Measurements from ENCODE around the gene EFNA5.

Gene EFNA5

DNA sequence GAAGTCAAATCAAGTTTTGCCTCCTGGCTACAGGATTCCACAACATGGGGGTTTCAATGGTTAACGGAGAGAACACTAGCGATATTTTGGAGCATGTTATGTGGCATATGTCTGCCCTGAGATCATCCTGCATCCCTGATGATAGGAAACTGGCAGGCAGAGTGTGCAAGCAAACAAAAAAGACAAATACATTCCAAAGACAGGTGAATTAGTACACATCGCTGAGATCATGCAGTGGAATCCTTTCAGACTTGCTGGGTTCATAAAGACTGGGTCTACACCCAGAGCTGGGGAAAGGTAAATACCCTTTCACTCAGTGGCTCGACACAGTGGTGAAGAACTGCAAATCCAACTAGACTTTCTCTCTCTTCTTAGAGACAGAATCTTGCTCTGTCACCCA lies 286.5 kb downstream of the EFNA5 start:
- no peak for DNase-seq

DNA sequence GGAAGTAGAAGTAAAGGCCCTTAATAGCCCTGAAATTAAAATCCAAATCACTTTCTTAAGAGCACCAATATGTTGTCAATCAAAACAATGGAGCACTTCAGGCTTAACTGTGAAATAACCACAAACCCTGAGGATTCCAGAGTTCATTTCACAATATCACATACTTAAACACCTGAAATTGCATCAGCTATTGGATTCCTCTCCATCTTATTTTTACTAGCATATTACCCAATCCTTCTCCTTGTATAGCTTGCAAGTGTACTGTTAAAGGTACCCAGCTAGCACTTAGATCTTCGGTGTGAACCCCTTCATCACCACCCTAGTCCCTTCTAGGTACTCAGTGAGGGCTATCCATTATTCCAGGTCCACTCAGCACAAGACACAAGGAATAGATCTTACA lies 287.3 kb downstream of the EFNA5 start:
- DNase-seq = no peak

DNA sequence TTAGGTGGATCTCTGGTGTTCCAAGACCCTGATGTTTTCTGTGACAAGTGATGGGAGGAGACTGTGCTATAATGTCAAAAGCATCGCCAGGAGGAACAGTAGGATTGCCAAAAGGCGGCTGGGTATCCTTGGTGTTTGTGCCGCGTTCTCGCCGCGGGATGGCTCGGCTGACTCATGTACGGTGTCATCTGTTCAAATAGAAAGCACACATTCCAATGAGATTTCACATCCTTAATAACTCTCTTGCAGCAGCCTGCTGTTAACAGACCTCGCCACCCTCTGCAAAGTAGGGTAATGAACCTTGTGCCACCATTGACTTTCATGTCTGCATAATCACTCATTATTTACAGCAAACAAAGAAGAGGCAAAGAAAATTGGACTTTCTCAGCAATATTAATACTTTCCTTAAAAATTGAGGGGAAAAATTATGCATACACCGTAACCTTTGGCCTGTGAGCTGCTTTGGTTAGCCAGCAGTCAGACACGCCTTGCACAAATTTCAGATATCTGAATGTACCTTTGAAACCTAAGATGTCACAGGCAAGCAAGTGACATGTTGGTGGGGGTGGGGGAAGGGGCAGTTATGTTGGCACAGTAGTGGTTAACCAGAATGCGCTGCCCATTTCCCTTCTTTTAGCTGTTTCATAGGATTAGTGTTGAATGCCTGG lies 289.4 kb downstream of the EFNA5 start:
- DNase-seq = no peak

DNA sequence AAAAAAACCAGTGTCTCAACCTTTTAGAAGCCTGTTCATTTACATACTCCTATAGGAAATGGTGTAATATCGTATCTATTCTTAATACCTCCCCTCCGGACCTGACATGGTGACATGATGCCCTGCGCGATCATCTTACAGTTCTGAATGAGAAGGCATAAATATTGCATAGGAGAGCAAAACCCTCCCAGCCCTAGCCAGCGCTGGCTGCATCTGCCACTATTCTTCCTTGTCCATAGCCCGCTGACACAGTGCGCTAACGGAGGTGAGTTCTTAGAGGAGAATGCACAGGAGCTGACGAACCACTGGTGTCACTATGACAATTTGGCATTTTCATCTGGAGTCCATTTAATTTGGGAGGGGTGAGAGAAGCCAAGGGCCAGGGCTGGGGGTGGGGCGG lies 290.1 kb downstream of the EFNA5 start:
- no peak for DNase-seq

DNA sequence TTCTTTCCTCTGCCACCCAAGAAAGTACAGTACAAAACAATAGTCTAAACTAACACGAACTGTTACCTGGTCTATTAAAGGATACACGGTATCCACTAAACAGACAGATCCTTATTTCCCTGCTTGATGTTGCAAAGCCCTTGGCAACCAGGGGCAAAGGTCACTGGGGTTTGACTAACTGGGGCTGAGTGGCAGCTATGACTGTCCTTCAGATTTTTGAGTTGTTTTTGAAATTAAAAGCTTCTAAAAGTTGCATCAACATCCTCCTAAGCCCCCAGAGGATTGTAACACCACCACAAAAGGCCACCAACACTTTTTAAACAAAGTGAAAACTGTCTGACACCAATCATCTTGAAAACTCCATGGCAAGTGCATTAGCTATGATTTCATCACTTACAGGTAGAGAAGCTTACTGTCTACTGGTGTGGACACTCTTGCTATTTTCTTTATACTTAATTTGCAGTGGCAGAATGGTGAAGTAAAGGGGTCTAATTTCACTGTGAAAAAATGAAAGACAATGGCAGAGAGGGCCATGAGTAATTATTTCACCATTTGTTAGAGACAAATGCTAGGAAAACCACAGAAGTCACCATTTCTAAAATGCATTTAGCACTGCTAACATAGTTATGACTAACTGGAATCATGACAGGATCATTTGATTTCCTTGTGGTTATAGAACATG lies 292.4 kb downstream of the EFNA5 start:
- DNase-seq = no peak

DNA sequence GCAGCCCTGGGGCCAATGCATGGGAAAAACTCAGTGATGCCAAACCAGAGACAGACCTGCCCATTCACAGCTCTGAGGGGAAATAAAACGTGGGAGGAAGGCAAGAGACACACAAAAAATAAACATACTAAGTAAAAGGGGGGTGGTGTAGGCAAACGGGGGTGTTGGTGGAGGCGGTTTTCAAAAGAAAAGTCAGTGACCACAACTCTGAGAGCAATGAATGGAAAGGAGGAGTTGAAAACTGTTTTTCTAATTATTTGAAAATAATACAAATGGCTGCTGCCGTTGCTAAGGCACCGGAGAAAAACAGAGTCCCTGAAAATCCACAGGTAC lies 293.5 kb downstream of the EFNA5 start:
- no peak for DNase-seq

DNA sequence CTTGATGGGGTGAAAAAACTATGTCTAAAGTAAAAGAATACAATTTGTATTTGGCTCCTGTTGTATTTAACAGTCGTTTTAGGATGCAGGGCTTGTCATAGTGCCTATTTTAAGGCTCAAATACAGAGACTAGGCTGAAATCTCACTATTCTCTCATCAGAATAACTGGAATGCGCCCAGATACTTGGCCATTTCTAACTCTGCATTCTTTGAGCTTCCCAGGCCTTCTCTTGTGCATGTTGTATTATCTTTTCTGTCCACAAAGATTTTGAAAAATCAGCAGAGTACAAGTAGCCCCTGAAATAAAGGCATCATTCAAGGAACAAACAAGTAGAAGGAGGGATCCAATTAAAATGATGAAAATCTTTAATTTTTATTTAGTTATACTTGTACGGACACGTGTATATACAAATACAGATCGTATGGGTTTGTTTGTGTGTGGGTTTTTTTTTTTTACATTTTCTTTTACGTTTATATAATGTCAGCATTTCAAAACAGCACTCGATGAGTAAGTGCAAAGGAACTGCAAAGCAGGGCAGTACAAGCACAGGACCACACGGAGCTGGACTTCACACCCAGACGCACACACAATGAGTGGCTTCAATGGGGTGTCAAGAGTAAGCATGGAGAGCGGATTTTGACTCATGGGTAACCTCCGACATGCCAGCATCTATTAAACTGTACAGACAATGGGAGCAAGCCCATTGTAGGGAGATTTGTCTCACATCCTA lies 294.0 kb downstream of the EFNA5 start:
- DNase-seq = no peak

DNA sequence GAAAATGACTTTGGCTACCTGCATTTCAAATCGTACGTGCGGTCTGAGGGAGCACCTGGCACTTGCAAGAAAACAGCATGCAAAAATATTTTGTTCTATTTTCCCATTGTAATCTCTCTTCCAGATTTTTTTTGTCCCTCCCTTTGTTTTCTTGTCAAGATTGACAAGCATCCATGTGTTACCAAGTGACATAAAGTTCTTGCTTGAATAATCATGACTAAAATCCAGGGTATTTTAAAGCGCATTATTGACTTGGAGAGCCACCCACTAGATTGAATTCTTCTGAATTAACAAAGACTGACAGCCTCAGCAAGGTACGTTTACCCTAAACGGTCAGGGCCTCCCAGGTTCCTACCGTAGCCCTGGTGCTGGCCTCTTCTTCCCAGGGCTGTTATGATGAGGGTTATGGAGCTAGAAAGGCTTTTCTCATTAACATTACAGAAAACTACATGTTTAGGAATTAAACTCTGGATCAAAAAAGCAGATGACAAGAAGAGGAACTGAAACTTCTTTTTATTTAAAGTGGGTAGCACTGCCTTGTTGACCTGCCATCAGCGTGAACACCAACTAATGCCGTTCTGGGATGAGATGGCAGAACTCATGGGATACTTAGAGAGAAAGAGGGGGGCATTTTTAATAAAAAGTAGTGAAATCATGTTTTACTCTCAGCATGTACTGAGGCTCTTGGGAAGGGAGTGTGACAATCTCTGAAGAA lies 297.0 kb downstream of the EFNA5 start:
- no peak for DNase-seq

DNA sequence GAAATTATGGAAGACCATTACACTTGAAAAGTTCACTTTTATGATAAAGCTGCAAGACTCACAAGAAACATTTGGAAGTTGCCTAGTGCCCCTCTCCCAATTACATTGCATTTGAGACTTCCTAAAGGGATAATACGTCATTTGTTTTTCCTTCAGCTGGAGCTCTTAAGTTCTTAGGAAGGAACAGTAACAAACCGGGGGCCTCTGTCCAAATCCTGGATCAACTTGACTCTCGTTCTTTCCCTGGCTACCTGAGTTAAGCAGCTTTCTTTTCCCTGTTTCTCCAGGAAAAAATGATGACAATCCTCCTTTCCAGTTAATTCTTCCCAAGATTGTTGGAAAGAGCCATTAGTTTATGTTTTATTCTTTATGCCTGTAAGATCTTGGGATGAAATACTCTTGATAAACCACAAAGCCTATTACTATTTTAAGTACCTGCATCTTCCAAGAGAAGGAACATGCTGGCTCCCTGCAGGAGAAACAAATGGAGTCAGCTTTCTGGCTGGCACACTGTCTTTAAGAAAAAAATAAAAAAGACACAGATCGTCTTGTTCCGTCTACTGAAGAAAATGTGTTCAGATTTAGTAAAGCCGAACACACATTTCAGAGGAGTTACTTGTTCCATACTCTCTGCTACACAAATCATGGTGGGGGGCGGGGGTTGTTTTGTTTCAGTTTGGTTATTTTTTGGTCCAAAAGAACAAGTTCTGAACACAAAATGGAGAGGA lies 297.9 kb downstream of the EFNA5 start:
- no peak for DNase-seq

DNA sequence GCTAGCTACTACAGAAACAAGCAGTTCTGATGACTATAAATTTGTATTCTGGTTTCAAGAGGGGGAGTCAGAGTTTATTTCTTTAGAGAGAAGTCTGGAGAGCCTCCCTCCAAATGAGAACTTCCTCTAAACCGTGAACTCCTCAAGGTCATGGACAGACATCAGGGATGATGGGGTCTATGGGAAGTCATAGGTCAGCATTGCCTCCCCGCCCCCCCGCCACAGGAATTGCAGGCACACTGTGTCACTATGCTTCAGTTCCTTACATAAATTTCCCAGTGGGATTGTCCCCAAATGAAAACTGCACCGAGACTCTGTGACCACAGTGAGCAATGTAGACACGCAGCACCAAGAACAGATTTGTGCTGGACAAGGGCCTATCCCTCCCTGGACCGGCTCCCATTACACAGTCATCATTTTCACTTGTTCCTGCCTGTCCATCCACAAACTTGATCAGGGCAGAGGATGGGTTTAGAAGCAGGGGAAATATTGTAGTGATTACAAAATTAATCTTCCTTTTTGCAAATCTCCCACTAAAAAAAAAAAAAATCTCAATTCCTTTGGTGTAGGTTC lies 300.3 kb downstream of the EFNA5 start:
- DNase-seq = no peak

DNA sequence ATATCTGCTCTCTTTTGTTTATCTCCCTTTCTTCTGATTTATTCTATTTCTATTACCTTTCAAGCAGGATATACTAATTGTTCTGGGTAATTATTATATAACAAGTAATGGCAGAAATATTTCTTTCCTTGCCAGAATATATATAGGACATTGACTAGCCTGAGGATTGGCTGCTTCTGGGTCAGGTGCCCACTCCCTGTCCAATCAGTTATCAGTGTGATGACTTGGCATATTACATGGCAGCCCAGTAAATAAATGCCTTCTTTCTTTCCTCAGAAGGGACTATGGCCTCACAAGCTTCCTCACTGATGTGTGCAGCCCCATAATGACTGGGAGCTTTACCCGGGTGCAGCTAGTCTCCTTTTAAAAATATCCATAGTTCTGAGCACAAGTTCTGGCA lies 301.1 kb downstream of the EFNA5 start:
- no peak for DNase-seq

DNA sequence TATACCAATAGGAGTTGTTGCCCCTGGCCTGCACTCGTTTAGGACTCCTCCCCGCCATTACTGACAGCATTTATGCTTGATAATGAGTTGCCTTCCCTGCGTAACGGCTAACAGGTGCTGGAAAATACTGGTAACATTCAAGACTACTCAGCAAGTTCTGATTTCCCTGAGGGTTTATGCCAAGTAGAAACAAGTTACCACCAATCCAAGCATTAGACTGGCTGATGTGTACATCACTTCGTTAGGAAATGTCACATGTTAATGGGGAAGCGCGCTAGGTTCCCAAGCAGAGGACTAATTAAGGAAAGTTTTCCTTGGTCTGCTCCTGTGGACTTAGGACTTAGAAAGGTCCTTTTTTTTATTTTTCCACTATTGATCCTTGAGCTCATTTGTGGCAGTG lies 302.1 kb downstream of the EFNA5 start:
- no peak for DNase-seq

DNA sequence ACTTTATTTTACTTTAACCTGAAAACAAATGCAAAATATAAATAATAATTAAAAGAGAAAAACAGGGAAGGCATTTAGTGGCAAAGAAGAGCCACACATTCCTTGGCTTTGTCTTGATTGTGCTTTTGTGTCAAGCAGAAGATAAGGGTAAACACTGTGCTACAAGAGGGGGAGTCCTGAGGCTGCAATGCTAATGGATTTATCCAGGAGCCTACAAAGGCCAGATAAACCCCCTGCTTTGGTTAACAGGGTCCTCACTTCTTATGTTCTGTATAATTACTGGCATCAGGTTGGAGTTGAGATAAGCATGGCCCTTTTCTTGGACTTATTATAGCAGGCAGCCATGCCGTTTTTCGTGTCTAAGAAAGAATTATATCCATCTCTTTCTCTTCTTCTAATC lies 302.8 kb downstream of the EFNA5 start:
- no peak for DNase-seq

DNA sequence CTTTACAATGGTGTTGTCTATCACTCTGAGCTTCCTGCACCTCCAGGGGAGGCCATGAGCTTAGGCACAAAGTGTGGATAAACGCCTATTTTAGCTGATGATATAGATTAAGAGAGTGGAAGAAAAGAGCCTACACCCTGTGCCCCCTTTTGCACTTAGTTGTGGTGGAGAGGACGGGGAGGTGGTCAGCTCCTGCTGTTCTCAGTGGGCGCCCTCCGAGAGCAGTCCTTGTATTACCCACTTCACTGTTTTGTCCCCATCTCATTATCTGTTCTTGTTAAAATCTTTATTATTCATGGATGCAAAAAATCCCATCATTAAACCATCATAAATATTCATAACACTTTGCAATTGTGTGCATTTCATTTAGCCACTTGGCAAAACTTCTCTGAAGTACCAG lies 303.3 kb downstream of the EFNA5 start:
- no peak for DNase-seq

DNA sequence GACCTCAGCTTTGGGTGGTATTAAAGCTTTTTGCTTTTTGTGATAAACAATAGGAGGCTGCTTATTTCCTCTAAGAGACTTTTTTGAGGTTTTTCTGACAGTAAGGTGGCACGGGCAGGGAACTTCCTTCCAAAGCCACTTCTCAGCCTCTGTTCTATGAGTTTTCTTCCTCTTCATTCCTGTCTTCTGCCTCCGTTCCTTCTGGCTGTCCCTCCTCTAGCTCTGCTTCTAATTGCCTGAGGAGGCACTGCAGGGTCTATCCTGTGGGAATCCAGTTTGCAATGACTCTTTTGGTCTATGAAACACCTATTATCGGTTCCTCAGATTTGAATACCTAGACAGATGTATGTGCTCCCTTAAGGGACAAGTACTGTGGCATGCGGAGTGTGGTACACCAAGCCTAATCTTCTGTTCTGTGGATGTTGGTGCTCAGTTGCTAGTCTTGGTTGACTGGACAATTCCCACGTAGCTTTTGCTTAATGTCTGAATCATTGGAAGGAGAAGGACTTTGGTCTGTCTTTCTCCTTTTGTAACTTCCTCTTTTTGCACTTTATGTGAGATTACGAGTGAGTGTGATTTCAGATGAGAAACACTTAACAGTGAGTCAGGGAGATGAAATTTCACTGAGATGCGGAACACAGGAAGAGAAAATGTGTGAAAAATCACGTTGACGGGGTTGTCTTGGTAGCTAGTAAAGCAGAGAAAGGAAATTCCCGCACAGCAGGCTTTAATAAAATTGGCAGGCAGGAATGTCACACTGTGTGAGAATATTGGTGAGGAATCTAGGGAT lies 305.2 kb downstream of the EFNA5 start:
- DNase-seq = no peak

DNA sequence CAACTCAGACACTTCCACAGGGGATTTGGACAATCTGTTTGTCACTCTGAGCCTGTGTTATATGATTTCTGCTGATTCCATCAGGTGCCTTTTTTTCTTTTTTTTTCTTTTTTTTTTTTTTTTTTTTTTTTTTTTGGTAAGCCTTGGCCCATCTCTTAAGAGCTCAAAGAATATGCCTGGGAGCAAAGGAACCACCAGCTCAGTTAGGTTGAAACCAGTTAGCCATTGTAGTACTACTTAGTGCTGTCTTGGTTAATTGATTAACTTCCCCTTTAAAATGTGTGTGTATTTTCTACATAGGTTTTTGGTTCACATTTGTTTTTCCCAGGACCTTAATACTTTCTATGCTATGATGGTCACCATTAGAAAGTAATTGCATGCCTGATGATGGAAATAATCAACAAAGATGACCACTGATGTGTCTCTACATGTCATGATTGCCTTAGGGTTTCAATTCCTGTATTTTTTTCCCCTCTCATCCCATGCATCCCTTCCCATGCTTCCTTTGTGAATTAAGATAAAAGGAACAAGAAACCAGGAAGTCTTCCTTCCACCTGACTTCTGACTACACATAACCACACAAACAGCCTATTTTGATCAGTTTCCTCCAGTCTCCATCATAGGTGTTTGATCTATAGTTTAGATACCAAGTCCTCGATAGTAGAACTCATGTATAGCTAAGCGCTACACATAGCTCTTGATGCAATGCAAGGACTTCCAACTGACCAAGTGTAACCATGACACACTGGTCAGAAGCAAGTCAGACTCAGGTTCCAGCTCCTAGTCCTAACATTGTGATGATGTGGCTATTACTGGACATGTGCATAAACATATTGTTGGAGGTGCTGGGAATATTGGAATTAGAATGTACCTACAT lies 306.1 kb downstream of the EFNA5 start:
- DNase-seq = no peak

DNA sequence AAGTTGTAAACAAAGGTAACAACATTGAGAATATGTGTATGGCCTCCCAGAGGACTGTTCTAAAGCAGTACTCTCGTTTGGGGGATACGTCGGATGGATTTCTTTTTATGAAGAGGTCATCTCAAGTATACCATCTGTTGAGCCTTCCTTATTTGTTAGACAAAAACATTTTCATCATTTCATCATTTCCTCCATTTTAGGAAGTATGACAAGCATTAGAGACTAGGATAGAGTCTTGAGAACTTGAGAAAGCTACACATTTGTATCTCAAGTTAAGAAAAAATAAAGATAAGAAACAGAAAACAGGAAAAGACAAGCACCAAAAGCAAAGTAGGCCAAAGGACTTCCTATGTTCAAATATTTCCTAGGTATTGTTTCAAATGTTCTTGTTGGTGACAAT lies 307.0 kb downstream of the EFNA5 start:
- no peak for DNase-seq

DNA sequence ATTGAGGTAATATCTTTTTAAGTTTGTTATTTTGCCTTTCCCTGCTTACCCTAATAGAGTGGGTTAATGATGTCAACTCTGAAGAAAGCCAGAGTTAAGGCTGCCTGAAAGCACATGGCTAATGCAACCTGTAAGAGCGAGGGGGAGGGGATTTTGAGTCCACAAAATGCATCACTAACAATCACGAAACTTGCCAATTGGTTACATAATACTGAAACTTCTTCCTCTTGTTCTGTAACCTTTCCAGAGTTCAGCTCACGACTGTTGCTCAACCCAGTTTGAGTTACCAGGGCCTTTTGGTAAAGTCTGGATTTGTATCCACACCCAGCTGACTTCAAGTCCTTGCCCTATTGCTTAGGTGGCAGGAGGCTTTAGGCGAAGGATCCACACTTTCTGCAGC lies 308.8 kb downstream of the EFNA5 start:
- no peak for DNase-seq

DNA sequence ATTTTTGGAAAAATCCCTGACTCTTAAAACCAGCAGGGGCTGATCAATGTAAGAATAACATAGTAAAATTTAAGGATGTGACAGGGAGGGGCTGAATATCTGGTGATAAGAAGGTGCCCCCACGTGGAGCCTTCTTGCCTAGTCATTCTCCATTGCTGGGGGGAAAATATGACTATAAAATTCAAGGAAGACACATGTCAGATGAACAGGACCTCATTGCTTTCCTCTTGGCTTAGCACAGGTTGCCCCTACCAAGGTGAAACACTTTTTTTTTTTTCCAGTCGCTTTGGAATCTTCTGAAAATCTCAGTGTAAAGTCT lies 310.9 kb downstream of the EFNA5 start:
- no peak for DNase-seq

DNA sequence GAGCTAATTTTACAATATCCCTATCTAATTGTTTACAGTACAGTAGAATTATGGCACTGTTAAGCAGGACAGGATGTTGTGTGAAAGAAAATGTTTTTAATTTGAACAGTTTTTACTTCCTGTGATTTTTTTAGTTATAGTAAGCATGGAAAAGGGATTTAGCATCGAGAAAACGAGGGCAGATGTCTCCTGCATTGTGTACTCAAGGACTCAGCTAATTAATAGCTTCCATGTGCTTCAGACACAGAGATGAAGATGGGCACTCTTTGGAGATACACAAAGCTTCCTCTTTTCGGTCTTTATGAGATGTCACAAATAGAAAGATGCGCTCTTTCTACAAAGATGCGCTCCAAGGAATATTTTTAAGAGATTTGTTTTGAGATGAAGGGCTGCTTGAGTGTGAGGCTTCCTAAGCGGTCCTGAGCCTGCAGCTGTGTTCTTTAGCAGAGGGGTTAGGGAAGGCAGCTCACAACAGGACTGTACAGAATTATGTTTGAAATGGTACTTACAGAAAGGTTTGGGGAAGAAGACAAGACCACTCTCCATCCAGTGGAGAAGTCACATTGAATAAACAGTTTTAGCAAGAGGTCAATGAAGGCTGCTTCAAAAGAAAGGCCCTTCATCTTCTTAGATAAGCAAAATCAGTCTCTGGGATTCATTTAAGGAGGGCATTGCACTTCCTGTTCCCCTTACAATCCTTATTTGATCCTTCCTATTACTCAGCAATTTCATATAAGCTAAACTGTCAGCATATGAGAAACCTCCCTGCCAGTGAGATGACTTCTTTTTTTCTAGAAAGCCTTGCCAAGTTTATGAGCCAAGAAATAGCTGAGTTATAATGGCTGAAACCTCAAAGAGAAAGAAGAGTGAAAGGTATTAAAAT lies 311.5 kb downstream of the EFNA5 start:
- DNase-seq = no peak

All from activated CD4-positive, alpha-beta T cell treated with anti-CD3 and anti-CD28 coated beads for 1 hour (primary cell).